Putamen (tissue), 1 donor: ENCODE measurements around the gene CWC15.
"Not testable (repeated sequence)": the region's sequence is repeated elsewhere in the genome, so short reads cannot be mapped to it uniquely, and the experiment has no call there.

ENCODE experiments used
- DNase-seq: peaks from one replicate; pipeline ENCODE4 v3.0.0-alpha.2; 2016; ENCODE audit warnings: low spot score

CWC15 gene

DNA sequence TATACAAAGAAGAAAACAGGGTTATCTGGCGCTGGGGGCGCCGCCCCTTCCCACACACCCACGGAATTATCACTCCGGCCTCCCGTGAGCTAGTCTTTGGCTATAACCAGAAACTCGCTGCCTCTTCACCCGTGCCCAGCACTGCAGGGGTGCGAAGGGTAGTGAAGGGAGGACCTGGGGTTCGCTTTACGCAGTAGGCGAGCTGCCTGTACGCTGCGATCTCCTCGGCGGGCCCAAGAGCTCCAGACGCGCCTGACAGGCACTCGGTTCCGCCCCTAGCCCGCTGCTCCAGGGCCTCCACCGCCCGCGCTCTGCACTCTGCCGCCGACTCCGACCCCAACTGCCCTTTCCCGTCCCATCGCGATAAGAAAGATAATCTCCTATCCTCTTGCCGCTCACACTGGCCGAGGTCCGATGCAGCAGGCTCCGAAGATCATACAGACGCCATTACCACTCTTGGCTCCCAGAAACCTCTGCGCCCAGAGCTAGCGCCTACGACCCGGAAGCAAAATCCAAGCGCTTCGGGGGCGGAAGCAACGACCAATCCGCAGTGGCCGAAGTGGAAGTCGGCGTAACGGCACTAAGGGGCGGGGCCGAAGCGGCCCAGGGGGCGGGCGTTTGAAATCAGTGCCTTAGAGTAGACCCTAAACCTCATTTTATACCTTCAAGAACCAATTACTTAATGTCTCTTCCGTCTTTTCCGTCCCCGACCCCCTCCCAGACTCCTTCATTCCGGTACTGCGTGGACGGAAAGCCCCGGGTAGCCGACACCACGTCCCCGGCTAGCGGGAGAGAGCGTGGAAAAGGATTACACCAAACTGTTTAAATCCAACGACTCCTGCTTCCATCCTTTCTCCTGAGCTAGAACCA lies at the start of gene CWC15, which contains the start of gene KDM4D:
Gene CWC15, minus strand, starts transcription at position 458 of the 870 bp plus-strand sequence. CDS start 1,371 bp downstream, outside the sequence.
Gene KDM4D, plus strand, starts transcription at position 611 of the 870 bp plus-strand sequence. CDS start 23,664 bp downstream, outside the sequence.
- peak; percentile 97 for DNase-seq

GRCh38 chr11:95021468-95021867 lies 48.1 kb upstream of the CWC15 start:
- not testable (repeated sequence) for DNase-seq

DNA sequence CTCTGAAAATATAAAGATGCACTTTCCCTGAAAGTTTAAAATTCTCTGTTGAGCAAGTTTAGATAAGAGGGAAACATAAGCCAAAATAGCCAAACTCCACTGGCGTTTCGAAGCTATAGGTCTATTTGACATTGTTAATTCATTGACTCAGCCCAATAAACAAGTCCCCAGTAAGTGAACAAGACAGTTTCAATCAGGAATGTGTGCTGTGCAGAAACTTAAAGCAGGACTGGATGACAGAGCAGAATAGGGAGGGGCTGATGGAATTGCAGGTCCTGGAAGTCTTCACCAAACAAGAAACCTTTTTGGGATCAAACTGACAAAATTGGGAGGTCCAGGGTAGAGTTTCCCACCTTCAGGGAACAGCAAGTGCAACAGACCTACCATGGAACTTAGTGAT lies 42.8 kb upstream of the CWC15 start:
- DNase-seq = no peak

DNA sequence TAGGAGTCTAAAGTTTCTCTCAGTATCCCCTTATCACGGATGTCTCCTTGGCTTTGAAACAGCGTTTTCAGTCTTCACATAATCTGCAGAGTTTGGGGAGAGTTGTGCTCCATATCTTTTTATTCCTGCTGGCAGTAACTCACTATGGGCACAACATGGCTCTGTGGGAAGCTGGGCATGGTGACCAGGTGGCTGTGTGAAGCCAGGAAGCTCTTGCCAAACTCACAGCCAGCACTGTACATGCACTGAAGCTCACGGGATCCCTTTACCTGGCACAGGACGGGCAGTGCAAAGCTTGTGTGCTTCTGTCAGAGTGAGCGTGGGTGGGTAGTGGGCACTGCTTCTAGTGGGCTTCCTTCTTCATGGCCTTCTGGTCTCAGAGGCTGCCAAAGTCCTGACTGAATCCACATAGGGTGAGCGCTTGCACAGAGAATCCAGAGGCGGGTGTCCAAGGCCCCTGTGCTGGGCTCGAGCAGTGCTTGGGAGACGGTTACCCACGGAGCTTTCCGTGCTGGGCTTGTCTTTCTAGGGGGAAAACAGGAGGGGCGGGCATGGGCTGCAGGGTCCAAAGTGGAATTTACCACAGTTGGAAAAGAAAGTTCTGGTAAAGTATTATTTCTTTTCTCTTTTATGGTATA lies 40.9 kb upstream of the CWC15 start:
- no peak for DNase-seq

DNA sequence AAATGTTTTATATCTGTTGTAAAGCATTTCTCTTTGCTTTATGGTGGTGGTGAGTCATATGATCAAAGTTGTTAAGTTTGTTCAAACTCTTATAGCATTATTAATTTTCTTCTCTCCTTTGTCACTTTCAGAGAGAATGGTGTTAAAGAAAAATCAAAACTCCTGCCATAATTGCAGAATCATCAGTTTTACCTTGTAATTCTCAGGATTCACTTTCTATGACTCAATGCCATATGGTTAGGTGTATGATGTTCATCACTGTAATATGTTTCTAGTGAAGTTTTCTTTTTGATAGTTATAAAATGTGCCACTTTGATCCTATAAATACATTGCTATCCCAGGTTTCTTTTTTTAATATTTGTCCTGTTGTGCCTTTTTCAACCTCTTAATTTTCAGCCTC lies 38.0 kb upstream of the CWC15 start:
- DNase-seq = no peak

DNA sequence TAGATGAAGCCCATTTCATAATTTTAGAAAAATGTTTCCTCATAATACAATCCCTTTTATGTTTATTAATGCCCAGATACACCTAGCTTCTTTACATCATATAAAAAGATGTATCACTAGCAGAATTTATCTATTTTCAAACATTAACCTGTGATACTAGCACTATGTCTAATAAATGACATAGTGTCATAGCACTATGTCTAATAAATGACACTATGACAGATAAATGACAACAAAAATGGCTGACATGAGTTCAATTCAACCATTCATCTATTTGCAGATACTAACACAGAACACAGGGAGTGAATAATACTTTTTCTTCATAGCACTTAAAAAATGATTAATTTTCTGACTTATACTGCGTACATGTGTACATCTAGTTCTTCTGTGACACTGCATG lies 32.3 kb upstream of the CWC15 start:
- DNase-seq = no peak

DNA sequence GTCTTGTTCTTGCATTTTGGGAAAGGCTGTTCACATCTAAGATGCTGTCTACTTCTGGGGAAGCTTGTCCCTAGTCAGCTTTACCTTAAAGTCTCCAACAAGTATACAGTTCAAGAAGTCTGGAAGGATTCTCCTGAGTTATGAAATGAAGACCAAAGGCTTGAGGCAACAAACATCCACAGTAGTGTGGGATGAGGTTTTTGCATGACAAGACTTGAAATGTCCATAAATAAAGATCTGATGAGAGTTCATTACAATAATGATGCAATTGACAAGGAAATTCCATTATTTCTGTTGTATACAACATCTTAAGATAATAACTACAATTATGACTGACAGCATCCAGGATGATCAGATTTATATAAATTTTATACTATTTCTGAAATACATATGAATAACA lies 30.4 kb upstream of the CWC15 start:
- no peak for DNase-seq

DNA sequence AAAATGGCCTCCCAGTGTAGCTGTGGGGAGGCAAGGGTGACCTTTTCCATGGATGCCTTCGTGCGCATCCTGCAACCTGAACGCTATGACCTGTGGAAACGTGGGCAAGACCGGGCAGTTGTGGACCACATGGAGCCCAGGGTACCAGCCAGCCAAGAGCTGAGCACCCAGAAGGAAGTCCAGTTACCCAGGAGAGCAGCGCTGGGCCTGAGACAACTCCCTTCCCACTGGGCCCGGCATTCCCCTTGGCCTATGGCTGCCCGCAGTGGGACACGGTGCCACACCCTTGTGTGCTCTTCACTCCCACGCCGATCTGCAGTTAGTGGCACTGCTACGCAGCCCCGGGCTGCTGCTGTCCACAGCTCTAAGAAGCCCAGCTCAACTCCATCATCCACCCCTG lies 24.9 kb upstream of the CWC15 start:
- DNase-seq = no peak

DNA sequence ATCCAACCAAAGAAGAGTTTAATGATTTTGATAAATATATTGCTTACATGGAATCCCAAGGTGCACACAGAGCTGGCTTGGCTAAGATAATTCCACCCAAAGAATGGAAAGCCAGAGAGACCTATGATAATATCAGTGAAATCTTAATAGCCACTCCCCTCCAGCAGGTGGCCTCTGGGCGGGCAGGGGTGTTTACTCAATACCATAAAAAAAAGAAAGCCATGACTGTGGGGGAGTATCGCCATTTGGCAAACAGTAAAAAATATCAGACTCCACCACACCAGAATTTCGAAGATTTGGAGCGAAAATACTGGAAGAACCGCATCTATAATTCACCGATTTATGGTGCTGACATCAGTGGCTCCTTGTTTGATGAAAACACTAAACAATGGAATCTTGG lies 24.1 kb upstream of the CWC15 start:
- DNase-seq = no peak

GRCh38 chr11:94993400-94993943 lies 20.1 kb upstream of the CWC15 start:
- DNase-seq = no peak

DNA sequence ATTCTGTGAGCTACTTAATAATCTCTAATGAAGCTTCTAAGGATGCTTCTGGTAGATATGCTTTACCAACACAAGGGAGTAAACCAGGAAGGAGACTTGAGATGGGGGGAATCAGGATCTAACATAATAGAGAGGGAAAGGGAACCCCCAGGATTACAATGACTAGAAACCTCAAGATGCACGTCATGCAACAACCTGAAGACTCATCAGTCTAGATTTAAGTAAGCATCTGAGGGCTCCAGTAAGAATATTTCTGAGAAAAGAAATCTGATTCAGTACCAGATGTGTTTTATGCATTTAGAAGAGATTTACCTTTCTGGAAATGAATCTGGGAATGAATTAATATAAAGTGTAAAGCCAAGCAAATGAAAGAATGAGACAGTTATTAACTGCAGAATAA lies 15.4 kb upstream of the CWC15 start:
- DNase-seq = no peak

DNA sequence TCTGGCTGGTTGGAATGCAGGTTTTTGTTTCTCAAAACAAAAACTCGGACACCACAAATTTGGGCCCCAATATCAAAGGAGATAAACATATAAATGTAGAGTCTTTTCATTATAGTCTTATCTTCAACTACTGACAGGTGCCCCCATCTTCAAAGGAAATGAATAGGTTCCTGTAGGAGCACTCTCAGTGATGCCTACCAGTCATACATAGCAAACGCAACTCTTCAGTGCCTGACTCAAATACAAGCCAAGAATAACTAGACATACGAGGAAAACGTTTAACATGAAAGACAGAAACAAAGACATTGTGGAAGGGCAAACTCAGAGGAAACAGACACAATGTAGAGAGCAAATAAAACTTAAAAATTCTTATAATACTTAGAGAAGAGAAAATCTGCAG lies 14.0 kb upstream of the CWC15 start:
- DNase-seq = no peak

- no peak for DNase-seq
Measured at GRCh38 chr11:94975599-94975998, 2.2 kb upstream of the CWC15 start.

DNA sequence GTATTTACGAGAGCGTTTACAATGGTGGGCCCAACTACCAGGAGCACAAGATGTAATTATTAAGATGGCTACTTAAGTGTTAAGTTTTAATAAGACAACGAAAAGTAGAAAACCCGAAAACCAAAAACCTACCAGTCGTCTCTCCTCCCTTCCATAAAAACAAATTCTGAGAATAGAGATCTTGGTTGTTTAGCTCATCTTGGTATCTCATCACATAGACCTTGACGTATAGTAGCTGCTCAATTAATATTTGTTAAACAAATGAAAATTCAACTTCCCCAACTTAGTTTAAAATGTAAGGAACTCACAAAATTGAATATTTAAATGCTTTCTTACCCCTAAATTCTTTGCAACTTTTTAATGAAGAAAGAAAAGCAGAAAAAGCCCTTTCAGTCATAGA lies 822 bp upstream of the CWC15 start:
- peak; percentile 2 for DNase-seq

- DNase-seq = no peak
Measured at GRCh38 chr11:94972700-94973098, 657 bp downstream of the CWC15 start.

DNA sequence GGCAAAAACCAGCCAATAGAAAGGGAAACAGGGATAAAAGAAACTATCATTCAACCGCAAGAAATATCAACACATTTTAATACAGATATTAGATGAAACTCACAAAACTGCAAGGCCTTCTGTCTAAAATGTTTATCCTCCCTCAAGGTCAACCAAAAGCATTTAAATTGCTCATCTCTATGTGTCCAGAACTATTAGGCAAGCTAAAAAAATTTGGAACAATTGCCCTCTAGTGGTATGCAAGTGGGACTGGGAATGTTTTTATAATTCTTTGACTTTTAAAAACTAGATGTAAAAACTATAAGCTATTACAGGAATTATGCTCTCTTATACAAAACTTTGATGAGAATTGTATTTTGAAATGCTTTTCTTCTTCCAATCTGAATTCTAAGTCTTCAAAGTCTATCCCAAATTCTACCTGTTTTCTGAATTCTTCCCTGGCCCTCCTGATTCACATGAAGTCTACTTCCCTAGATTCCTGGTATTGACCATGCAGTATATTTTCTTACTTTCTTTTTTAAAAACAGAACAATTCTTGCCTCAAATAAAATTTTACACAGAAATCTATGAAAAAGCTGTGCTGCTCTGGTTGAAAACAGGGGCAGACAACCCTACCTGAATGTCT lies 4.9 kb downstream of the CWC15 start:
- no peak for DNase-seq

DNA sequence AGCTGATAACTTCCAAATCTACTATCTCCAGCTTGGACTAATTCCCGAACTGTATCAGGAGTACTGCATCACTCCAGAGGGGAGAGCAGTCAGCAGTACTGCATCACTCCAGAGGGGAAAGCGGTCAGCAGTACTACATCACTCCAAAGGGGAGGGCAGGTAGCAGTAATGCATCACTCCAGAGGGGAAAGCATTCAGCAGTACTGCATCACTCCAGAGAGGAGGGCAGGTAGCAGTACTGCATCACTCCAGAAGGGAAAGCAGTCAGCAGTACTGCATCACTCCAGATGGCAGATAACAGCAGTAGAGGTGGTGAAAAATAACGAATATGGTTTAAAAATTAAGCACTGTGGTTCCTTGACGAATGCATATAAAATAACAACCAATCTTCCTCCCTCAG lies 8.4 kb downstream of the CWC15 start:
- no peak for DNase-seq

GRCh38 chr11:94961255-94961654 lies 12.1 kb downstream of the CWC15 start:
- DNase-seq = no peak

DNA sequence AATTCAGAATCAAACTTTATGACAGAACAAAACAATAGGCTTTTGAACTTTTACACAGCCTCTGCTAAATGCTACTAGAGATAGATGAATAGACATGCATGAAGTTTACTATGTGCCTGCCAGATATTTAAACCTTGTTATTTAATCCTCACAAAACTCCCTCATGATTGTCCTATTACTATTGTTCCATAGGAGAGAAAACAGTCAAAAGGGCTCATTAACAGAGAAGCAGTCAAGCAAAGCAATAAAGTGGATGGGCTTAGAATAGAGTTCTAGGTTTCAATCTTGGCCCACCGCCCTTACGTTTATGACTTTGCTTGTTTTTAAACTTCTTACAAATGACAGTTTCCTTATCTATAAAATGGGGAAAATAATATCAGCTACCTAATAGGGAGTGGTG lies 12.9 kb downstream of the CWC15 start:
- DNase-seq = no peak

GRCh38 chr11:94959179-94959578 lies 14.2 kb downstream of the CWC15 start:
- no peak for DNase-seq

DNA sequence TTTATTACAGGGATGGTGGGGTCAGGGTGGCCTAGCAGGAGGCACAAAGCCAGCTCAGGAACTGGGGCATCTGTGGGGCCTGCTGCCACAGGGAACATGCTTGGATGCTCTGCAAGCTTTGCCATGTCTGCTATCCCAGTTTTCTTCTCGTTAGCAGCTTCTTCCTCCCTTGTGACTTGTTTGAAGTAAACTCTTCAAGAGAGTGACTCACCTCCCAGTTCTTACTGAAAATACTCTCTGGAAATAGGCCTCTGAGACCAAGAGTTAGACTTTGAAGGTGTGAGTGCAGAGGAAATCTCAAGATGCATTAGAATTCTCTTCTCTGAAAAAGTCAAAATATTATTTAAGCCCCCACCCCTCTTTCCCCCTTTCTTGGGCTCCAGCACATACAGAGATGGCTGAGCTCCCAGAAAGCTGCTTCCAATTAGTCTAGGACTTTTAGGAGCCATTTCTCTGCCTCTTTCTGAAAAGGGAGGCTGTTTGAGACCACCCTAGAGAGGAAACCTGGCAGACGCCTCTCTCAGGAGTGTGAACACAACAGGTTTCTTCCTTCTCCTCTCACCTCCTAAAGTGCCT lies 15.1 kb downstream of the CWC15 start:
- no peak for DNase-seq

- DNase-seq = no peak
Measured at GRCh38 chr11:94956963-94957362, 16.4 kb downstream of the CWC15 start.
